ENCODE results near the gene AOPEP. TPM values are rescaled to one million over a fixed set of nuclear protein-coding genes. Genes with fewer than 3 reads are reported as not detected.

AOPEP gene
- total RNA-seq, 1 experiment from 2014 or later = 15.0 TPM

GRCh38 chr9:94705162-94705702 is 21.3 kb upstream of the AOPEP start:
- H4K8ac ChIP-seq (replicated peaks; ENCODE audit: insufficient read length, low read depth, low read length) = no peak overlapping the region
- no peak overlapping the region for H4K91ac ChIP-seq (ENCODE audit: insufficient read length, low read depth, low read length)
- H2BK15ac ChIP-seq (ENCODE audit: low read depth, low read length) = no peak overlapping the region
- no peak overlapping the region for H2BK20ac ChIP-seq (ENCODE audit: low read depth, low read length, poor library complexity, severe bottlenecking)
- no peak overlapping the region for H3K56ac ChIP-seq (ENCODE audit: insufficient read length, low read depth, low read length)
- H2BK12ac ChIP-seq (ENCODE audit: insufficient read length, low read depth, low read length) = no peak overlapping the region
- H2AK5ac ChIP-seq (ENCODE audit: insufficient read length, low read length) = no peak overlapping the region
- H2BK5ac ChIP-seq (ENCODE audit: insufficient read length, low read length) = no peak overlapping the region
- no peak overlapping the region for H3T11ph ChIP-seq (ENCODE audit: low read length)
- H2BK120ac ChIP-seq (ENCODE audit: low read depth, low read length, poor library complexity, severe bottlenecking) = no peak overlapping the region
- H3K4me3 Mint-ChIP-seq = no peak overlapping the region
- no peaks in the 10 kb centered on the region for H3K27me3 ChIP-seq (ENCODE audit: insufficient read depth, low read length)
- WGBS (ENCODE audit: extremely low coverage, insufficient read length, low lambda C conversion rate) = no CpG with 5 or more reads among the region's 7 CpGs
- no peak overlapping the region for H4K5ac ChIP-seq (ENCODE audit: insufficient read length, low read depth, low read length)
- H3K79me1 ChIP-seq (ENCODE audit: insufficient read depth, low read depth, low read length, poor library complexity, severe bottlenecking) = no peaks in the 10 kb centered on the region
- H3K9ac ChIP-seq (ENCODE audit: extremely low read depth, insufficient read length, low read length) = no peak overlapping the region
- no peak overlapping the region for H3K23ac ChIP-seq (ENCODE audit: insufficient read length, low read depth, low read length)
- no peaks in the 10 kb centered on the region for H3K79me2 ChIP-seq (ENCODE audit: insufficient read depth, low read length)
- H3K18ac ChIP-seq (ENCODE audit: insufficient read length, low read depth, low read length) = no peak overlapping the region
- no peak overlapping the region for H3K14ac ChIP-seq (ENCODE audit: insufficient read depth, low read length)
- no peak overlapping the region for H3K27ac ChIP-seq (ENCODE audit: insufficient read length, low read depth, low read length)
- no peak for TF ChIP-seq CTCF (conservative IDR thresholded peaks at IDR 0.05)
- peaks cover 6% of the 10 kb centered on the region for H3K27me3 Mint-ChIP-seq (ENCODE audit: low read depth)
- no peak overlapping the region for H3K27ac Mint-ChIP-seq
- H3K36me3 Mint-ChIP-seq (ENCODE audit: insufficient read depth in 1 of 3, low read depth in 3 of 3) = no peaks in the 10 kb centered on the region
- no peaks in the 10 kb centered on the region for H3K4me1 ChIP-seq (ENCODE audit: insufficient read depth, low read length)
- no peaks in the 10 kb centered on the region for H3K23me2 ChIP-seq (ENCODE audit: insufficient read length, low read depth, low read length, poor library complexity, severe bottlenecking)
- no peak overlapping the region for H3K4me2 ChIP-seq (ENCODE audit: insufficient read depth, insufficient read length, low read length)
- no peaks in the 10 kb centered on the region for H4K20me1 ChIP-seq (ENCODE audit: control insufficient read depth, insufficient read depth, insufficient read length)
- no peak for DNase-seq
- H3K4ac ChIP-seq (ENCODE audit: low read depth, low read length) = no peak overlapping the region
- no peaks in the 10 kb centered on the region for H3K9me3 ChIP-seq (ENCODE audit: control insufficient read depth, low read depth, low read length)
- H3K9me3 Mint-ChIP-seq = no peaks in the 10 kb centered on the region
- no peak overlapping the region for H2AFZ ChIP-seq (ENCODE audit: low read length)
- H3K4me1 Mint-ChIP-seq = peaks cover 0 to 8% of the 10 kb centered on the region in 2 experiments; a peak in 1 of 4 replicates
